Tibial nerve (tissue), 4 donors: ENCODE measurements around the gene MROH2B.

Experiments
- EP300 ChIP-seq, 2 donors: sonication (generic); formaldehyde crosslinking; IDR thresholded peaks; one replicate each; pipeline ENCODE4 v1.6.1; 2017; ENCODE audit warnings: antibody characterized with exemption in 2 of 2, mild to moderate bottlenecking in 1 of 2
- POLR2A ChIP-seq, 2 donors: fragments of 450-650 bp; IDR thresholded peaks; one replicate each; pipeline ENCODE4 v1.6.1; 2017; ENCODE audit warnings: antibody characterized with exemption in 2 of 2, mild to moderate bottlenecking in 2 of 2, moderate library complexity in 2 of 2
- TF ChIP-seq, protein P1 (sequence below), 5 experiments: fragments of 200-600 bp in 3 of 5; fragments of 450-650 bp in 2 of 5; sonication (generic) in 3 of 5; IDR thresholded peaks; one replicate each; pipeline ENCODE4 v1.5.1; 2016 to 2019; ENCODE audit warnings: antibody characterized with exemption in 5 of 5, mild to moderate bottlenecking in 3 of 5, moderate library complexity in 2 of 5

DNA sequence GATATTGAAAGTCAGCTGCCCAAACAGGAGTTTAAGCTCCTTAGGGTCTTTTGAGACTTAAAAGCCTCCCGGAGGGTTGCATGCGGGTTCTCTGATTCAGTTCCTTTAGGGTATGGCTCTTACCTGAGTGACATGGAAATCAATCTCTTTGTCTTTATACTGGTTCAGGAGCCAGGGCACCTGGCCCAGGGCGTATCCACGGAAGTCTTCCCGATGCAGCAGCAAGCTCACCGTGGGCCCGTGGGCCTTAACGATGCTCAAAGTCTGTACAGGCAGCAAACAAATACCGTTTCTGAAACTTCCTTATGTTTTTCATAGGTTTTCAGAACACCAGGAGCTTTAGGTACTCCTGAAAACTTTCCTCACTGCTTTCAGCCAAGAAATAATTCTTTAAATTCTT, 13.2 kb downstream of the MROH2B start:
- TF ChIP-seq, protein P1, sequence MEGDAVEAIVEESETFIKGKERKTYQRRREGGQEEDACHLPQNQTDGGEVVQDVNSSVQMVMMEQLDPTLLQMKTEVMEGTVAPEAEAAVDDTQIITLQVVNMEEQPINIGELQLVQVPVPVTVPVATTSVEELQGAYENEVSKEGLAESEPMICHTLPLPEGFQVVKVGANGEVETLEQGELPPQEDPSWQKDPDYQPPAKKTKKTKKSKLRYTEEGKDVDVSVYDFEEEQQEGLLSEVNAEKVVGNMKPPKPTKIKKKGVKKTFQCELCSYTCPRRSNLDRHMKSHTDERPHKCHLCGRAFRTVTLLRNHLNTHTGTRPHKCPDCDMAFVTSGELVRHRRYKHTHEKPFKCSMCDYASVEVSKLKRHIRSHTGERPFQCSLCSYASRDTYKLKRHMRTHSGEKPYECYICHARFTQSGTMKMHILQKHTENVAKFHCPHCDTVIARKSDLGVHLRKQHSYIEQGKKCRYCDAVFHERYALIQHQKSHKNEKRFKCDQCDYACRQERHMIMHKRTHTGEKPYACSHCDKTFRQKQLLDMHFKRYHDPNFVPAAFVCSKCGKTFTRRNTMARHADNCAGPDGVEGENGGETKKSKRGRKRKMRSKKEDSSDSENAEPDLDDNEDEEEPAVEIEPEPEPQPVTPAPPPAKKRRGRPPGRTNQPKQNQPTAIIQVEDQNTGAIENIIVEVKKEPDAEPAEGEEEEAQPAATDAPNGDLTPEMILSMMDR (IDR thresholded peaks at IDR 0.05): no peak
- TF ChIP-seq EP300 (IDR thresholded peaks at IDR 0.05) (no peak), POLR2A (IDR thresholded peaks at IDR 0.05) (no peak)
